ENCODE results near the gene MAP1B.
A peak's percentile ranks its signal among the peaks of the same experiment; 100 is the strongest.

Gene MAP1B

GRCh38 chr5:72134226-72134899 lies 27.1 kb downstream of the MAP1B start:
- peak in 1 of 2 donors; percentile 62 for DNase-seq (ENCODE audit: low read depth in 2 of 2)
- TF ChIP-seq CTCF (IDR thresholded peaks at IDR 0.05; ENCODE audit: low read depth, low read length), result no peak
- no peak overlapping the region for H3K4me3 ChIP-seq (replicated peaks in 1 of 2; ENCODE audit: low read depth in 2 of 2, low read length in 2 of 2)

GRCh38 chr5:72137826-72138409 lies 30.6 kb downstream of the MAP1B start:
- DNase-seq (ENCODE audit: low read depth in 2 of 2), result no peak
- TF ChIP-seq CTCF (IDR thresholded peaks at IDR 0.05; ENCODE audit: low read depth, low read length), result peak; percentile 44

GRCh38 chr5:72138943-72139521 lies 31.8 kb downstream of the MAP1B start:
- no peak for TF ChIP-seq CTCF (IDR thresholded peaks at IDR 0.05; ENCODE audit: low read depth, low read length)
- DNase-seq (ENCODE audit: low read depth in 2 of 2), result peak; percentile 80 to 97
- H3K4me3 ChIP-seq (replicated peaks in 1 of 2; ENCODE audit: low read depth in 2 of 2, low read length in 2 of 2), result no peak overlapping the region

More at GRCh38 chr5:72137826-72138409, 30.6 kb downstream of the MAP1B start:
- H3K4me3 ChIP-seq (replicated peaks in 1 of 2; ENCODE audit: low read depth in 2 of 2, low read length in 2 of 2), result no peak overlapping the region

- no peak for DNase-seq (ENCODE audit: low read depth in 2 of 2)
- no peak for TF ChIP-seq CTCF (IDR thresholded peaks at IDR 0.05; ENCODE audit: low read depth, low read length)
- no peak overlapping the region for H3K4me3 ChIP-seq (replicated peaks in 1 of 2; ENCODE audit: low read depth in 2 of 2, low read length in 2 of 2)
Measured at GRCh38 chr5:72140711-72141110, 33.4 kb downstream of the MAP1B start.

- no peak for TF ChIP-seq CTCF (IDR thresholded peaks at IDR 0.05; ENCODE audit: low read depth, low read length)
- H3K4me3 ChIP-seq (replicated peaks in 1 of 2; ENCODE audit: low read depth in 2 of 2, low read length in 2 of 2), result no peak overlapping the region
- peak; percentile 92 to 98 for DNase-seq (ENCODE audit: low read depth in 2 of 2)
Measured at GRCh38 chr5:72141440-72142355, 34.4 kb downstream of the MAP1B start.

GRCh38 chr5:72144762-72145161 lies 37.5 kb downstream of the MAP1B start:
- H3K4me3 ChIP-seq (replicated peaks in 1 of 2; ENCODE audit: low read depth in 2 of 2, low read length in 2 of 2), result no peak overlapping the region
- TF ChIP-seq CTCF (IDR thresholded peaks at IDR 0.05; ENCODE audit: low read depth, low read length), result no peak
- DNase-seq (ENCODE audit: low read depth in 2 of 2), result no peak

All from cardiac fibroblast (primary cell).